Keratinocyte (primary cell): ENCODE measurements around the gene DRAM2. TPM values are rescaled to one million over a fixed set of nuclear protein-coding genes. Genes with fewer than 3 reads are reported as not detected.

Source experiments
- DNase-seq: peaks from one replicate; pipeline ENCODE4 v3.0.0-alpha.2; 2011; ENCODE audit warnings: low read depth, missing footprints, low spot score
- FAIRE-seq: peaks from 2 replicates; lab custom pipeline; 2011; peaks lifted over from hg19 to GRCh38; lab: Jason Lieb, UNC
- H2AFZ ChIP-seq: 2 replicates; pipeline ENCODE4 v1.6.0; 2012; ENCODE audit warnings: low read length, control low read depth, inconsistent platforms; ENCODE audit not compliant: control insufficient read depth
- H3K27ac ChIP-seq: 2 replicates; pipeline ENCODE4 v1.5.1; 2011; ENCODE audit warnings: low read length; ENCODE audit not compliant: control insufficient read depth, insufficient read depth
- H3K27me3 ChIP-seq: 3 replicates; pipeline ENCODE4 v1.6.0; 2011; ENCODE audit warnings: low read length; ENCODE audit not compliant: control insufficient read depth, insufficient read depth; ENCODE audit errors: extremely low read depth
- H3K36me3 ChIP-seq, 2 experiments: 2 replicates in 1 of 2; 3 replicates in 1 of 2; pipeline ENCODE4 v1.5.1; 2011; ENCODE audit warnings: low read length in 2 of 2, mild to moderate bottlenecking in 1 of 2; ENCODE audit not compliant: control insufficient read depth in 2 of 2, insufficient read depth in 2 of 2; ENCODE audit errors: extremely low read depth in 1 of 2
- H3K4me1 ChIP-seq: 3 replicates; pipeline ENCODE4 v1.5.1; 2011; ENCODE audit warnings: low read length; ENCODE audit not compliant: control insufficient read depth, insufficient read depth; ENCODE audit errors: extremely low read depth
- H3K4me2 ChIP-seq: 3 replicates; pipeline ENCODE4 v1.6.0; 2011; ENCODE audit warnings: low read depth, low read length; ENCODE audit not compliant: control insufficient read depth, insufficient read depth; ENCODE audit errors: extremely low read depth
- H3K4me3 ChIP-seq, 3 experiments: fragments of 200-600 bp in 1 of 3; sonication (generic) in 1 of 3; 2 replicates in 2 of 3; 3 replicates in 1 of 3; pipeline ENCODE4 v1.5.1; 2011 to 2016; ENCODE audit warnings: low read length in 3 of 3, mild to moderate bottlenecking in 3 of 3, control low read depth in 2 of 3, inconsistent platforms in 1 of 3, low read depth in 1 of 3, mixed read lengths in 1 of 3, mixed run types in 1 of 3, moderate library complexity in 1 of 3; ENCODE audit not compliant: control insufficient read depth in 2 of 3, insufficient read depth in 2 of 3; ENCODE audit errors: extremely low read depth in 1 of 3
- H3K79me2 ChIP-seq: 2 replicates; pipeline ENCODE4 v1.6.0; 2012; ENCODE audit warnings: low read length; ENCODE audit not compliant: control insufficient read depth, insufficient read depth
- H3K9ac ChIP-seq: 3 replicates; pipeline ENCODE4 v1.6.0; 2011; ENCODE audit warnings: low read length; ENCODE audit not compliant: control insufficient read depth, insufficient read depth; ENCODE audit errors: extremely low read depth
- H3K9me1 ChIP-seq: 3 replicates; pipeline ENCODE4 v1.6.0; 2011; ENCODE audit warnings: low read length; ENCODE audit not compliant: control insufficient read depth, insufficient read depth; ENCODE audit errors: extremely low read depth
- H3K9me3 ChIP-seq: 2 replicates; pipeline ENCODE4 v1.5.1; 2012; ENCODE audit warnings: low read depth, low read length; ENCODE audit not compliant: control insufficient read depth
- H4K20me1 ChIP-seq: 3 replicates; pipeline ENCODE4 v1.6.0; 2011; ENCODE audit warnings: low read length; ENCODE audit not compliant: control insufficient read depth, insufficient read depth; ENCODE audit errors: extremely low read depth
- EZH2 ChIP-seq: IDR thresholded peaks from one replicate; pipeline ENCODE4 v1.6.1; 2012; ENCODE audit warnings: inconsistent platforms, mild to moderate bottlenecking, low read length, moderate library complexity
- dilution Hi-C: fragments of 300-500 bp; cut with MboI; formaldehyde crosslinking; loops from one replicate; pipeline ENCODE4 v1.7.0; 2020; ENCODE audit warnings: low sequenced_read_pairs; ENCODE audit not compliant: extremely low pct_ligation_motif_present
- polyA plus RNA-seq, 5 experiments: library from polyadenylated mRNA; depleted of rRNA in 3 of 5; stranded (reverse) in 3 of 5; stranded (forward) in 1 of 5; unstranded in 1 of 5; fragments of >200 nt; gene quantifications; 1 replicate in 1 of 5; 2 replicates in 3 of 5; 3 replicates in 1 of 5; pipeline versions ENCODE4 v1.2.1 to v1.2.3, GENCODE V29; 2011 to 2012; ENCODE audit warnings: missing spikeins in 2 of 5, low read depth in 1 of 5, low replicate concordance in 1 of 5
- TF ChIP-seq, protein P1 (sequence below), 3 experiments: IDR thresholded peaks in 1 of 3; conservative IDR thresholded peaks in 1 of 3; optimal IDR thresholded peaks in 1 of 3; 2 replicates in 2 of 3; 3 replicates in 1 of 3; pipeline versions ENCODE3 to v1.5.1; 2011; ENCODE audit warnings: low read length in 3 of 3, mild to moderate bottlenecking in 3 of 3, moderate library complexity in 2 of 3, control low read depth in 1 of 3, inconsistent platforms in 1 of 3; ENCODE audit not compliant: insufficient read depth in 2 of 3; ENCODE audit errors: extremely low read depth in 1 of 3

The DRAM2 gene
- polyA plus RNA-seq, 1 donor (not counting 4 experiments of a cell fraction or from before 2014, with no cell fraction given) = 118 TPM

DNA sequence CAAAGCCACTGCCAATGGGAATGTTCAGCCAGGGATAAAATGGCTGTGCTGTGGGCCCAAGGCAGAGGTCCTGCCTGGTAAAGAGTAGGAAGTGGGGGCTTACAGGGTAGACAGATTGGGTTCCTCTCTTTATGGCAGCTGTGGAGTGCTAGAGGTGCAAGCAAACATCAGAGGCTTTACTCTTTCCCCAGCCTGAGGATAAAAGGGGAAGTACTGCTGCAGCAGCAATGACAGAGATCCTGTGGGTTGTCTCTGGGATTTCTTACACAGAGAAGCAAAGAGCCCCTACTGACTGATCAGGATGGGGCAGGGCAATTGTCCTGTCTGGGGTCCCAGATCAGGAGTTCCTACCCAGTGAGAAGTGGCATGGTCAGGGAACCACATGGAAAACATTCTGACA lies 54.2 kb downstream of the DRAM2 start:
- Histone ChIP-seq H3K4me2 (no peak overlapping the region), H2AFZ (no peak overlapping the region), H3K27me3 (no peaks in the 10 kb centered on the region), H3K9me1 (no peaks in the 10 kb centered on the region), H3K36me3 (no peaks in the 10 kb centered on the region), H3K4me3 (no peak overlapping the region), H3K4me1 (peaks cover 3% of the 10 kb centered on the region), H3K9me3 (peaks cover 4% of the 10 kb centered on the region), H3K9ac (no peak overlapping the region), H3K79me2 (no peaks in the 10 kb centered on the region), H3K27ac (no peak overlapping the region), H4K20me1 (no peaks in the 10 kb centered on the region)
- TF ChIP-seq, protein P1, sequence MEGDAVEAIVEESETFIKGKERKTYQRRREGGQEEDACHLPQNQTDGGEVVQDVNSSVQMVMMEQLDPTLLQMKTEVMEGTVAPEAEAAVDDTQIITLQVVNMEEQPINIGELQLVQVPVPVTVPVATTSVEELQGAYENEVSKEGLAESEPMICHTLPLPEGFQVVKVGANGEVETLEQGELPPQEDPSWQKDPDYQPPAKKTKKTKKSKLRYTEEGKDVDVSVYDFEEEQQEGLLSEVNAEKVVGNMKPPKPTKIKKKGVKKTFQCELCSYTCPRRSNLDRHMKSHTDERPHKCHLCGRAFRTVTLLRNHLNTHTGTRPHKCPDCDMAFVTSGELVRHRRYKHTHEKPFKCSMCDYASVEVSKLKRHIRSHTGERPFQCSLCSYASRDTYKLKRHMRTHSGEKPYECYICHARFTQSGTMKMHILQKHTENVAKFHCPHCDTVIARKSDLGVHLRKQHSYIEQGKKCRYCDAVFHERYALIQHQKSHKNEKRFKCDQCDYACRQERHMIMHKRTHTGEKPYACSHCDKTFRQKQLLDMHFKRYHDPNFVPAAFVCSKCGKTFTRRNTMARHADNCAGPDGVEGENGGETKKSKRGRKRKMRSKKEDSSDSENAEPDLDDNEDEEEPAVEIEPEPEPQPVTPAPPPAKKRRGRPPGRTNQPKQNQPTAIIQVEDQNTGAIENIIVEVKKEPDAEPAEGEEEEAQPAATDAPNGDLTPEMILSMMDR (optimal IDR thresholded peaks at IDR 0.05 in 1 of 3, IDR thresholded peaks at IDR 0.05 in 1 of 3, conservative IDR thresholded peaks at IDR 0.05 in 1 of 3; ENCODE audit: extremely low read depth in 1 of 3, insufficient read depth in 2 of 3, low read length in 3 of 3) = no peak
- TF ChIP-seq EZH2 = no peak
- dilution Hi-C loops = no loop called here
- DNase-seq (no peak), FAIRE-seq (no peak)

DNA sequence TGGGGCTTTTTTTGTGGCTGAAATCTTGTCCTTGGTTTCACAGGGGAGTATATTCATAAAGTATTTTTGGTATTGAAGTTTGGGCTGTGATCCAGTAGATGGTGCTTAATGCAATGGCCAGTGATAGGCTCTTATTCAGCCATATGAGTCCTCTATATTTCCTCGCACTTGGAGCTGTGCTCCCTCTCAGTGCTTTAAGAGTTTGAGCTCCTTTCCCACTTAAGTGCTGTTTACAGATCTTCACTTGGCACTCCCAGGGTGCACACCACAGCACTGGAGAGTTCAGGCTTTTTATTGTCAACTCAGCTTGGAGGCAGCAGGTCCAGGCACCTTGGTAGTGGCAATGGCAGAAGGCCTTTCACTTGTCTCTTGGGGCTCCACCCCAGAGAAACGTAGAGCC lies 54.9 kb downstream of the DRAM2 start:
- H2AFZ ChIP-seq = no peak overlapping the region
- H3K27me3 ChIP-seq = no peaks in the 10 kb centered on the region
- no peak overlapping the region for H3K4me2 ChIP-seq
- no peak overlapping the region for H3K9ac ChIP-seq
- peaks cover 4% of the 10 kb centered on the region for H3K9me3 ChIP-seq
- DNase-seq (no peak), FAIRE-seq (no peak)
- H3K27ac ChIP-seq = no peak overlapping the region
- H3K9me1 ChIP-seq = no peaks in the 10 kb centered on the region
- H3K4me1 ChIP-seq = peaks cover 3% of the 10 kb centered on the region
- no peak for TF ChIP-seq EZH2
- TF ChIP-seq, protein P1 (optimal IDR thresholded peaks at IDR 0.05 in 1 of 3, IDR thresholded peaks at IDR 0.05 in 1 of 3, conservative IDR thresholded peaks at IDR 0.05 in 1 of 3; ENCODE audit: extremely low read depth in 1 of 3, insufficient read depth in 2 of 3, low read length in 3 of 3) = no peak
- dilution Hi-C loops = no loop called here
- H4K20me1 ChIP-seq = no peaks in the 10 kb centered on the region
- no peaks in the 10 kb centered on the region for H3K79me2 ChIP-seq
- H3K36me3 ChIP-seq = no peaks in the 10 kb centered on the region
- no peak overlapping the region for H3K4me3 ChIP-seq
